HepG2 (cell line): ENCODE data around the gene ANKRD2. TPM values are rescaled to one million over a fixed set of nuclear protein-coding genes. Genes with fewer than 3 reads are reported as not detected.
A peak's percentile ranks its signal among the peaks of the same experiment; 100 is the strongest.

ENCODE experiments used
- AKAP8 ChIP-seq: sonication (generic); formaldehyde crosslinking; IDR thresholded peaks from 2 replicates; pipeline ENCODE4 v1.5.1; 2020; ENCODE audit warnings: mild to moderate bottlenecking, missing genetic modification reagents
- BCL3 ChIP-seq: sonication (generic); formaldehyde crosslinking; IDR thresholded peaks from 2 replicates; pipeline ENCODE4 v1.5.1; 2020; ENCODE audit warnings: mild to moderate bottlenecking, missing genetic modification reagents, moderate library complexity
- CHCHD3 ChIP-seq: sonication (generic); formaldehyde crosslinking; IDR thresholded peaks from 2 replicates; pipeline ENCODE4 v1.8.0; 2022; ENCODE audit warnings: mild to moderate bottlenecking, missing genetic modification reagents, moderate library complexity
- ETV6 ChIP-seq: sonication (generic); formaldehyde crosslinking; conservative IDR thresholded peaks from 2 replicates; pipeline ENCODE4 v1.4.0; 2020; ENCODE audit warnings: missing genetic modification reagents
- GATAD2A ChIP-seq: IDR thresholded peaks from 2 replicates; pipeline ENCODE4 v1.6.1; 2016
- HMG20A ChIP-seq: IDR thresholded peaks from 2 replicates; pipeline ENCODE4 v1.6.1; 2016; ENCODE audit warnings: borderline replicate concordance
- KMT2A ChIP-seq: sonication (generic); formaldehyde crosslinking; IDR thresholded peaks from 2 replicates; pipeline ENCODE4 v1.4.0; 2020; ENCODE audit warnings: missing genetic modification reagents
- MAZ ChIP-seq, 2 experiments: sonication (generic) in 1 of 2; formaldehyde crosslinking in 1 of 2; IDR thresholded peaks; 2 replicates each; pipeline versions ENCODE4 v1.5.0 to v1.6.1; 2012 to 2020; ENCODE audit warnings: low read depth in 2 of 2, mild to moderate bottlenecking in 2 of 2, borderline replicate concordance in 1 of 2, improper control_type of control experiment in 1 of 2, low read length in 1 of 2, missing genetic modification reagents in 1 of 2, moderate library complexity in 1 of 2
- MYC ChIP-seq: sonication (generic); formaldehyde crosslinking; IDR thresholded peaks from 2 replicates; pipeline ENCODE4 v1.9.0; 2021; ENCODE audit warnings: missing genetic modification reagents, borderline replicate concordance
- MYNN ChIP-seq: sonication (generic); formaldehyde crosslinking; IDR thresholded peaks from 2 replicates; pipeline ENCODE4 v1.4.0; 2020; ENCODE audit warnings: mild to moderate bottlenecking, low read depth, missing genetic modification reagents
- NBN ChIP-seq: fragments of 450-650 bp; conservative IDR thresholded peaks from 2 replicates; pipeline ENCODE4 v1.6.1; 2017
- PHB2 ChIP-seq: fragments of 450-650 bp; IDR thresholded peaks from 2 replicates; pipeline ENCODE4 v1.6.1; 2018; ENCODE audit not compliant: partially characterized antibody
- PHF8 ChIP-seq: sonication (generic); formaldehyde crosslinking; IDR thresholded peaks from 2 replicates; pipeline ENCODE4 v1.5.0; 2020; ENCODE audit warnings: missing genetic modification reagents
- REL ChIP-seq: sonication (generic); formaldehyde crosslinking; conservative IDR thresholded peaks from 2 replicates; pipeline ENCODE4 v1.8.0; 2022; ENCODE audit warnings: mild to moderate bottlenecking, missing genetic modification reagents, moderate library complexity
- TAF15 ChIP-seq: fragments of 200-400 bp; formaldehyde crosslinking; IDR thresholded peaks from one replicate; pipeline ENCODE4 v1.6.1; 2018; ENCODE audit warnings: mild to moderate bottlenecking, low read depth, low read length; ENCODE audit not compliant: poor library complexity, severe bottlenecking
- ZBTB14 ChIP-seq: sonication (generic); formaldehyde crosslinking; IDR thresholded peaks from 2 replicates; pipeline ENCODE4 v1.4.0; 2020; ENCODE audit warnings: missing genetic modification reagents
- ZBTB2 ChIP-seq: sonication (generic); formaldehyde crosslinking; IDR thresholded peaks from 2 replicates; pipeline ENCODE4 v1.8.0; 2022; ENCODE audit warnings: low read depth, missing genetic modification reagents
- ZBTB37 ChIP-seq: sonication (generic); formaldehyde crosslinking; IDR thresholded peaks from 2 replicates; pipeline ENCODE4 v1.4.0; 2020; ENCODE audit warnings: mild to moderate bottlenecking, missing genetic modification reagents
- ZBTB42 ChIP-seq: sonication (generic); formaldehyde crosslinking; IDR thresholded peaks from 2 replicates; pipeline ENCODE4 v1.5.0; 2020; ENCODE audit warnings: mild to moderate bottlenecking, missing genetic modification reagents
- ZFX ChIP-seq: sonication (generic); formaldehyde crosslinking; IDR thresholded peaks from 2 replicates; pipeline ENCODE4 v1.4.0; 2020; ENCODE audit warnings: mild to moderate bottlenecking, low read depth, missing genetic modification reagents, moderate library complexity
- ZNF260 ChIP-seq: sonication (generic); formaldehyde crosslinking; IDR thresholded peaks from 2 replicates; pipeline ENCODE4 v1.4.0; 2020; ENCODE audit warnings: missing genetic modification reagents, low read depth, mild to moderate bottlenecking, borderline replicate concordance
- ZNF572 ChIP-seq: sonication (generic); formaldehyde crosslinking; IDR thresholded peaks from 2 replicates; pipeline ENCODE4 v1.5.1; 2020; ENCODE audit warnings: mild to moderate bottlenecking, missing genetic modification reagents
- ZNF766 ChIP-seq: sonication (generic); formaldehyde crosslinking; IDR thresholded peaks from 2 replicates; pipeline ENCODE4 v1.5.0; 2020; ENCODE audit warnings: missing genetic modification reagents, borderline replicate concordance
- ZNF773 ChIP-seq: sonication (generic); formaldehyde crosslinking; IDR thresholded peaks from 2 replicates; pipeline ENCODE4 v1.4.0; 2020; ENCODE audit warnings: missing genetic modification reagents, borderline replicate concordance
- ZNF850 ChIP-seq: sonication (generic); formaldehyde crosslinking; conservative IDR thresholded peaks from 2 replicates; pipeline ENCODE4 v1.9.0; 2021; ENCODE audit warnings: mild to moderate bottlenecking, missing genetic modification reagents
- polyA plus RNA-seq, 8 experiments: library from polyadenylated mRNA; depleted of rRNA in 3 of 8; stranded (reverse) in 7 of 8; unstranded in 1 of 8; fragments of >200 nt; fragmentation: Illumina TruSeq in 4 of 8; extraction: Trizol in 4 of 8; gene quantifications; 2 replicates each; pipeline versions ENCODE4 v1.2.1 to v1.2.3, GENCODE V29; 2011 to 2016; ENCODE audit warnings: low read depth in 4 of 8, missing spikeins in 1 of 8, mixed read lengths in 1 of 8; ENCODE audit not compliant: insufficient read depth in 1 of 8
- total RNA-seq, 5 experiments: library from RNA; depleted of rRNA; stranded (reverse); fragments of >200 nt; fragmentation: Illumina TruSeq; extraction: Trizol; gene quantifications; 2 replicates each; pipeline ENCODE4 v1.2.3, GENCODE V29; 2016; ENCODE audit warnings: low read depth in 1 of 5

The ANKRD2 gene
- total and polyA plus RNA-seq, 2 of the 13 experiments (the other 11 are each of a cell fraction or from before 2014, with no cell fraction given): not detected

GRCh38 chr10:97584798-97585438 lies 12.3 kb downstream of the ANKRD2 start (continued):
- TF ChIP-seq ZNF766 (no peak), ZBTB42 (CRISPR knock-in tag) (0 out of 2 replicates have a peak, but pooled peaks have one; percentile 43), ZFX (CRISPR knock-in tag) (no peak; the same call in 1 of the 2 replicates), BCL3 (no peak), ZNF850 (CRISPR knock-in tag) (no peak), GATAD2A (0 out of 2 replicates have a peak, but pooled peaks have one; percentile 19), MYNN (CRISPR knock-in tag) (no peak), ZBTB14 (CRISPR knock-in tag) (no peak), PHB2 (no peak), MYC (peak; percentile 54; the same call in 1 of the 2 replicates), PHF8 (CRISPR knock-in tag) (no peak), CHCHD3 (CRISPR knock-in tag) (no peak), ZNF773 (CRISPR knock-in tag) (no peak), ZNF260 (no peak), ETV6 (CRISPR knock-in tag) (no peak), ZBTB2 (CRISPR knock-in tag) (no peak), AKAP8 (no peak), MAZ (IDR thresholded peaks at IDR 0.05; ENCODE audit: borderline replicate concordance, low read depth, low read length) (no peak), MAZ (CRISPR knock-in tag; IDR thresholded peaks at IDR 0.05; ENCODE audit: low read depth) (no peak), ZBTB37 (CRISPR knock-in tag) (no peak), HMG20A (CRISPR knock-in tag) (no peak), TAF15 (no peak), REL (no peak), NBN (no peak), KMT2A (CRISPR knock-in tag) (no peak), ZNF572 (CRISPR knock-in tag) (0 out of 2 replicates have a peak, but pooled peaks have one; percentile 73)
